ENCODE results near the gene RAB17.

RAB17 gene

DNA sequence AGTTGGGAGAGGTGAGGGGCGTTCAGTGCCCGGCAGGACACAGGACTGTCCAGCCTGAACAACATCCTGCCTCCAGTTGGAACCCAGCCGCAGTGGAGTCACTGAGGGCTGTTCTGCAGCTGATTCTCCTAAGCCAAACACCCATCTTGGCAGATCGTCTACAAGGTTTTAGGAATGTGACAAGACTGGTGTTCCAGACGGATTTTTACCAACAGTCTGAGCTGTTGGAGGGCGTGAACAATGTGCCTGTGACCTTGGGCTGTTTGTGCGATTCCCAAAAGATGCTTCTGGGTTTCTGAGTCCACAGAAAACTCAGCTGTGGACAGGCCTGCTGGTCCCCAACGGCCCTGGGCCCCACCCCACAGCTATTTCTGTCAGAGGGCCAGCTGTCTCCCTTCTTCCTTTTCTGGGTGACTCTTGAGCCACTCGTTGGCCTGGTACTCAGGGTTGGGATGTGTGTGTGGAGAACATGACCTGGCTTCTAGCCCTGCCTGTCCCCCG, 42.6 kb upstream of the RAB17 start:
- no peak for DNase-seq (ENCODE audit: low read depth)
- TF ChIP-seq, protein P1, sequence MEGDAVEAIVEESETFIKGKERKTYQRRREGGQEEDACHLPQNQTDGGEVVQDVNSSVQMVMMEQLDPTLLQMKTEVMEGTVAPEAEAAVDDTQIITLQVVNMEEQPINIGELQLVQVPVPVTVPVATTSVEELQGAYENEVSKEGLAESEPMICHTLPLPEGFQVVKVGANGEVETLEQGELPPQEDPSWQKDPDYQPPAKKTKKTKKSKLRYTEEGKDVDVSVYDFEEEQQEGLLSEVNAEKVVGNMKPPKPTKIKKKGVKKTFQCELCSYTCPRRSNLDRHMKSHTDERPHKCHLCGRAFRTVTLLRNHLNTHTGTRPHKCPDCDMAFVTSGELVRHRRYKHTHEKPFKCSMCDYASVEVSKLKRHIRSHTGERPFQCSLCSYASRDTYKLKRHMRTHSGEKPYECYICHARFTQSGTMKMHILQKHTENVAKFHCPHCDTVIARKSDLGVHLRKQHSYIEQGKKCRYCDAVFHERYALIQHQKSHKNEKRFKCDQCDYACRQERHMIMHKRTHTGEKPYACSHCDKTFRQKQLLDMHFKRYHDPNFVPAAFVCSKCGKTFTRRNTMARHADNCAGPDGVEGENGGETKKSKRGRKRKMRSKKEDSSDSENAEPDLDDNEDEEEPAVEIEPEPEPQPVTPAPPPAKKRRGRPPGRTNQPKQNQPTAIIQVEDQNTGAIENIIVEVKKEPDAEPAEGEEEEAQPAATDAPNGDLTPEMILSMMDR (IDR thresholded peaks at IDR 0.05; ENCODE audit: control insufficient read depth, extremely low read depth, insufficient read depth): no peak
- H3K4me3 ChIP-seq (ENCODE audit: low read depth, low read length): no peak overlapping the region

DNA sequence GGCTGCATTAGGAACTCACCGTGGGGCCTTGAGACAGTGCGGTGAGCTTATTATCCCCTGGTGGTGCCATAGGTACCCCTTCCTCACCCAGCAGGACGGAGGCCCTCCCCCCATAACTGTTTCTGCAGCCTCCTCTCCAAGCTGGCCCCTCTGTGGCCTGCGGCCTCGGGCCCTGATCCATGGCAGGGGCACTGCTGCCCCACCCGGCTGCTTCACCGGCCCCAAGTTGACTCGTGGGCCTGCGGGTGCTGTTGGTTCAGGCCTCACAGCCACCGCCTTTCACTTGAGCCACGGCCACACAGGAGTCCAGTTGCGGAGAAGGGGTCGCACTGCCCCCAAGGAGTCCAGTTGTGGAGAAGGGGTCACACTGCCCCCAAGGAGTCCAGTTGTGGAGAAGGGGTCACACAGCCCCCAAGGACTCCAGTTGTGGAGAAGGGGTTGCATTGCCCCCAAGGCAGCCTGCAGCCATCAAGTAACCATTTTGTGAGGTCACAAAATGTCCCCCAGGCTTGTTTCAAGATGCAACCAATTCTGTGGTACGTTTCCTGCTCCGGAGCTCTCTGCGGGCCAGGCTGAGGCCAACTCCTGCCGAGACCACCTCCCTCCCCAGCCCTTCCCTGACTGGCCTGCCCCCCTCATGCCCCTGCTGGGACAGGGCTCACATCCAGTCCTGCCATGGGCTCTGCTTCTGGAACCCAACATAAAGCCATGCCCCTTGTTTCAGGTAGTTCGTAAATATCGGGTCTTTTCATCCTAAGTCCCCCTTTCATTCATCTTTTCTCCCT, 41.5 kb upstream of the RAB17 start:
- no peak for DNase-seq (ENCODE audit: low read depth)
- TF ChIP-seq, protein P1 (IDR thresholded peaks at IDR 0.05; ENCODE audit: control insufficient read depth, extremely low read depth, insufficient read depth): no peak
- no peak overlapping the region for H3K4me3 ChIP-seq (ENCODE audit: low read depth, low read length)

DNA sequence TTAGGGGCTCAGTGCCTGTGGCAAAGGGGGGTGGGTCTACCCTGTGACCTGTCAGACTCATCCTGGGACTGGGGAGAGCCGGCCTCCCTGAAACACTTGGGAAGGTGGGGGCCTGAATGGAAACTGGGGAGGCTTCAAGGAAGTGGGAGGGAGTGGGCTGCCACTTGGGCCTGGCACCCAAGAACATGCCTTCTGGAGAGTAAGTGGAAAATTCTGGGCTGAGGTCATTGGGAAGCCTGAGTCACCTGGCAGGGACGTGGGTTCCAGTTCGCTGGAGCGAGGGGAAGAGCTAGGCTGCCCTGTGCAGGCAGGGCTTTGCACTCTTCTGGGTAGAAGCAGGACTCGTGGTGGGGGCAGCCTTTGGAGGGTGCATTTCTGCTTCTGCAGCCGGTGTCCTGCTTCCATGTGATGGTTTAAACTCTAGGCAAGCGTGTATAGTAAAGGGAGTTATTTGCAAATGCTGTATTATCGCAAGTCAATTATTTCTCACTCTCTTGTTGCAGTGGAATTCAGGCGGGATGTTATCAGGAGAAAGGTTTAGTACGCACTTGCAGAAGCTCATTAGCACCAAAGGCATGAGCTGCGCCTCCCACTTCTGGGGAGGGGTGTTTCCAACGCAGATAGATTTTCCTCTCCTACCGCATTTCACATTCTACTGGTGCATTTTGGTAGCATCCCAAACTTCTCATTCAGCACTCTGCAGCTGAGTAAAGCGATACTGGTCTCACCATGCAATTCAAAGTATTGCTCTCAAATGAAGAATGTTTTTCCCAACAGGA, 40.7 kb upstream of the RAB17 start:
- H3K4me3 ChIP-seq (ENCODE audit: low read depth, low read length): no peak overlapping the region
- DNase-seq (ENCODE audit: low read depth): no peak
- TF ChIP-seq, protein P1 (IDR thresholded peaks at IDR 0.05; ENCODE audit: control insufficient read depth, extremely low read depth, insufficient read depth): no peak

DNA sequence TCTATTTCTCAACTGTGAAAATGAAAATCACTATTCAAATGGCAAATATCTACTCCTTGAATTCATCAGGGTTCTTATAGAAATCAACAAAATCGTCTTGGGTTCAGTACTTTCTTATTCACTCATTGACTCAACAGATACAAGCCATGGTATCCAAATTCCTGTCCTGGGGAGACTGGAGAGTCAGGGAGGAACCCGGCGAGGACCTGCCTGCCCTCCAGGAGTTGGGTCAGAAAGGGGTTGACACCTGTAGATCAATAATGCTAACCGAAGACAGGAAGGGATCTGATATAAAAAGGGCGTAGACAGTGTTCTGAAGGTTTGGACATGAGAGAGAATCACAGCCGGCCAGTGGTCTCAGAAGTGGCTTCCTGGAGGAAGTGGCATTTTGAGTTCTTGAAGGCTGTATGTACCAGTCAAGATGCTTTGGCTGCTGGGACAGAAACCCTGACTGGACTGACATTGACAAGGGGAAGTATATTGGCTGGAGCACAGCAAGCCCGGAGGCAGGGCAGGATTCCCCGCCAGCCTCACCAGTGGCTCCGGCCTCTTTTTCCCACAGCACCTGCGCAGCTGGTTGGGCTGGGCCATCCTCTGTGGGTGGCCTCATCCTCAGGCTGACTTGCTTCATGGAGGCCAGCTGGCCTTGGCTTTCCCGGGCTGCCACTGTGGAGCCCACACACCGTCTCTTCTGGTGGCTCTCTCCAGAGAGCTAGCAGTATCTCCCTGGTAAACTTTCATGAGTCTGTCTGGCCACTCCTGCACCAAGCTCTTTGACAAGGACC, 39.9 kb upstream of the RAB17 start:
- no peak overlapping the region for H3K4me3 ChIP-seq (ENCODE audit: low read depth, low read length)
- no peak for DNase-seq (ENCODE audit: low read depth)
- TF ChIP-seq, protein P1 (IDR thresholded peaks at IDR 0.05; ENCODE audit: control insufficient read depth, extremely low read depth, insufficient read depth): no peak

DNA sequence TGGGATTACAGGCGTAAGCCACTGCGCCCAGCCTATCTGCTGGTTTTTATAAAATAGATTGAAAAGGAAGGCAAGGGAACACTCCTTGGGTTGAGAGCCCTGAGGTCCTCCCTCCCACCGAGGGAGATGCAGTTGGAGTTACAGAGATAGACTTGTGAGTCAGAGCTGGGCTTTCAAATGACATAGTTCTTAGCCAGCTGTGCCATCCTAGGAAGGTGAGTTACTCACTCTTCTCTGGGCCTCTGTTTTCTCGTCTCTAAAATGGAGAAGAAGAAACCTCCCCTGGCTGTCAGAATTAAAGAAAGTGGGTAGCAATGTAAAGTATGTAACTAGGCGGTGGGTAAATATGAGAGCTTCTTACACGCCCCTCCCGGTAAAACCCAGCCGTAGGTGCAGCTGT, 39.2 kb upstream of the RAB17 start:
- DNase-seq (ENCODE audit: low read depth): no peak
- no peak overlapping the region for H3K4me3 ChIP-seq (ENCODE audit: low read depth, low read length)
- TF ChIP-seq, protein P1 (IDR thresholded peaks at IDR 0.05; ENCODE audit: control insufficient read depth, extremely low read depth, insufficient read depth): no peak

- no peak for DNase-seq (ENCODE audit: low read depth)
- TF ChIP-seq, protein P1 (IDR thresholded peaks at IDR 0.05; ENCODE audit: control insufficient read depth, extremely low read depth, insufficient read depth): no peak
- no peak overlapping the region for H3K4me3 ChIP-seq (ENCODE audit: low read depth, low read length)
Observed at GRCh38 chr2:237629188-237629534, 38.6 kb upstream of the RAB17 start.

Measured in LNCaP clone FGC (cell line).